Mucosa of descending colon (tissue), 3 donors: Measurements from ENCODE around the gene TP53I11. TPM values are rescaled to one million over a fixed set of nuclear protein-coding genes. Genes with fewer than 3 reads are reported as not detected.

Experiments used
- ATAC-seq: fragments of 200-7000 bp; cut with Tn5 transposase; one replicate; pipeline ENCODE4 v1.9.1; 2020; ENCODE audit warnings: mild to moderate bottlenecking, moderate library complexity
- DNase-seq, 3 donors: peaks; one replicate each; pipeline ENCODE4 v3.0.0-alpha.2; 2020
- H3K36me3 ChIP-seq: fragments of 200-600 bp; one replicate; pipeline ENCODE4 v1.8.0; 2021; ENCODE audit warnings: low read depth, mild to moderate bottlenecking
- H3K4me1 ChIP-seq: fragments of 200-600 bp; one replicate; pipeline ENCODE4 v1.8.0; 2021; ENCODE audit warnings: low read depth, mild to moderate bottlenecking
- H3K4me3 ChIP-seq: fragments of 200-600 bp; one replicate; pipeline ENCODE4 v1.8.0; 2021; ENCODE audit warnings: mild to moderate bottlenecking
- H3K9me3 ChIP-seq: fragments of 200-600 bp; one replicate; pipeline ENCODE4 v1.8.0; 2021; ENCODE audit warnings: mild to moderate bottlenecking
- CTCF ChIP-seq: fragments of 200-600 bp; IDR thresholded peaks from one replicate; pipeline ENCODE4 v1.8.0; 2022; ENCODE audit warnings: antibody characterized with exemption, mild to moderate bottlenecking
- intact Hi-C, 2 donors: fragments of 100-400 bp; cut with DNase I in 1 of 2; cut with micrococcal nuclease in 1 of 2; formaldehyde crosslinking; loops; one replicate each; pipeline versions ENCODE4 v1.11.0 to v1.11.1; 2022; cut with DNase I, micrococcal nuclease
- total RNA-seq, 3 donors: library from RNA; stranded (reverse); fragmentation: NEBNext Ultra II Directional in 2 of 3; extraction: Animal tissue kit (Norgen Biotek cat#: 25700) in 2 of 3; gene quantifications; one replicate each; pipeline versions ENCODE4 v1.2.1 to v1.2.4, GENCODE V29; 2021 to 2023
- donor health status: DM: no; HTN: no; CAD: no; lungs with moderate emphysema.
- donor health status: DM: no; HTN: no; CAD: no.
- donor health status: DM: no; HTN: yes; CAD: no.

Gene TP53I11
- total RNA-seq, 3 donors from 2014 or later, result 48.4 to 95.9 (median 91.9) TPM

DNA sequence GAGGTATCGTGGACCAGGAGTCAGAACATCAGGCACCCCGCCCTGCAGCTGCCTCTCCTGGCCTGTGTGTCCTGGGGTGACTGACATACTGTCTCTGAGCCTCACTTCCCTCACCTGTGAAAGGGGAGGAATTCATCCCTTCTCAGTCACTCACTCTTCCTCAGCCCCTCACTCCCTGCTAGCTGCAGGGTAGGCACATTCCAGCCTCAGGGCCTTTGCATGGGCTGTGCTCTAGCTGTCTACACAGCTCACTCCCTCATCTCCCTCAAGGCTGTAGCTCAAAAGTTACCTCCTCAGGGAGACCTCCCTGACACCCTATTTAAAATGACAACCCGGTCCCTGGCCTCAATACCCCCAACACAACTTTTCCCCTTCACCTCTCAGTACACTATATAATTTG, 2.5 kb downstream of the TP53I11 start:
- ATAC-seq (no peak), DNase-seq (no peak)
- no peak for TF ChIP-seq CTCF
- no peaks in the 10 kb centered on the region for H3K9me3 ChIP-seq
- H3K4me3 ChIP-seq, result no peak overlapping the region
- intact Hi-C loops, result no loop called here
- no peaks in the 10 kb centered on the region for H3K36me3 ChIP-seq
- H3K4me1 ChIP-seq, result peaks cover 38% of the 10 kb centered on the region

- Histone ChIP-seq H3K4me3 (no peak overlapping the region), H3K9me3 (no peaks in the 10 kb centered on the region), H3K36me3 (no peaks in the 10 kb centered on the region), H3K4me1 (peaks cover 34% of the 10 kb centered on the region)
- ATAC-seq, result no peak
- intact Hi-C loops, result no loop called here
- DNase-seq, result no peak
- no peak for TF ChIP-seq CTCF
Measured at GRCh38 chr11:44947114-44947513, 3.6 kb downstream of the TP53I11 start.

DNA sequence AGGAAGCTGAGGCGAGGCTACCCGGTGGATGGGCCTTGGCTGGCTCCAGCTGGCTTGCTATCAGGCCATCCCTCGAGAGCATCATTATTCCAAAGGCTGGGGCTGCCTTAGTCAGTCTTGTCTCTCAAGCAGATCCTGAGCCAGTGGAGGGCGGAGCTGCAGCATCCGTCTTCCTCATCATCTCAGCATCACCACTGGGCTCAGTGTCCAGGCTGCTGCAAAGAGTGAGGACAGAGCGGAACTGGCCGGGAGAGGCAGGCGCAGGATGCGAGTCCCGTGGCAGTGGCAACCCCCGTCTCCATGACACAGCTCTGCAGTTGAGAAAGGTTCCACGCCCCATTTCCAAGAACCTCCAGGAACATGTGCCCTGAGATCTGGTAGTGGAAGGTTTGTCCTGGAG, 4.4 kb downstream of the TP53I11 start:
- Histone ChIP-seq H3K36me3 (no peaks in the 10 kb centered on the region), H3K4me1 (peaks cover 28% of the 10 kb centered on the region), H3K9me3 (no peaks in the 10 kb centered on the region), H3K4me3 (no peak overlapping the region)
- TF ChIP-seq CTCF, result no peak
- peak in 1 of 3 donors; percentile 70 for DNase-seq
- ATAC-seq, result no peak
- intact Hi-C loops, result no loop called here

DNA sequence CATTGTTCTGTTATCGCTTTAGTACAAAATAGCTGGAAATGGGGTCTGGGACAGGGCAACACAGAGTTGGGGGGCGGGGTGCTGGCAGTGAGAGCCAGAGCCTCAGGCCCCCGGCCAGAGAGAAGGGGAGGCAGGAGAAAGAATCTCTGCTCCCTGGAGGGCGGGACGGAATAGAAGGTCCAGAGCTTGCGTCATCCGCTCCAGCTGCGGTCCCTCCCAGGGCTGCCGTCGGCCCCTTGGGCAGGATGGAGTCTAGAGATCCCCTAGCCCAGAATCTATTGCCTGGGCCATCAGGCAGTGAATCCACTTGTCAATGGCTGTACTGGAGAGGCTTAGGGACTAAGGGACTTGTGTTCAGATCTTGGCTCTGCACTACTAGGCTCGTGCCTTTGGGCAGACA, 5.0 kb downstream of the TP53I11 start:
- DNase-seq (no peak), ATAC-seq (no peak)
- no peaks in the 10 kb centered on the region for H3K36me3 ChIP-seq
- no peak overlapping the region for H3K4me3 ChIP-seq
- no peak for TF ChIP-seq CTCF
- peaks cover 28% of the 10 kb centered on the region for H3K4me1 ChIP-seq
- H3K9me3 ChIP-seq, result no peaks in the 10 kb centered on the region
- intact Hi-C loops, result no loop called here

DNA sequence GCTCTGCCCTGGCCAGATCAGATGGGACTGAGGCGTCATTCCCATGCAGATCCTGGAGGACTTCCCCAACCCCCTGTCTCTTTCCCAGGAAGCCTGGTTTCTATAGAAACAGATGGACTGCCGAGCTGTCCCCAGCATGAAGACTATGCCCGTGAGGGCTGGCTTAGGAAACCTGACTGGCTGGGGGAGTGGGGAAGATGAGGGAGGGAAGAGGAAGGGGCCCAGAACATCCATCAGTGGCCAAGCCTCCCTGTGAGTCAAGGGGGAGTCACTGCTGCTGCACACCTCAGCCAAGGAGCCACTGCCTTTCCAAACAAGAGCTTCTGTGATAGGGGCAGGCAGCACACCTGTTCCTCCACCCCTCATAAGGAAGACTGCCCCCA, 5.8 kb downstream of the TP53I11 start:
- no peaks in the 10 kb centered on the region for H3K9me3 ChIP-seq
- no peak overlapping the region for H3K4me3 ChIP-seq
- intact Hi-C loops, result no loop called here
- DNase-seq, result no peak
- H3K36me3 ChIP-seq, result no peaks in the 10 kb centered on the region
- no peak for ATAC-seq
- no peak for TF ChIP-seq CTCF
- H3K4me1 ChIP-seq, result peaks cover 28% of the 10 kb centered on the region

DNA sequence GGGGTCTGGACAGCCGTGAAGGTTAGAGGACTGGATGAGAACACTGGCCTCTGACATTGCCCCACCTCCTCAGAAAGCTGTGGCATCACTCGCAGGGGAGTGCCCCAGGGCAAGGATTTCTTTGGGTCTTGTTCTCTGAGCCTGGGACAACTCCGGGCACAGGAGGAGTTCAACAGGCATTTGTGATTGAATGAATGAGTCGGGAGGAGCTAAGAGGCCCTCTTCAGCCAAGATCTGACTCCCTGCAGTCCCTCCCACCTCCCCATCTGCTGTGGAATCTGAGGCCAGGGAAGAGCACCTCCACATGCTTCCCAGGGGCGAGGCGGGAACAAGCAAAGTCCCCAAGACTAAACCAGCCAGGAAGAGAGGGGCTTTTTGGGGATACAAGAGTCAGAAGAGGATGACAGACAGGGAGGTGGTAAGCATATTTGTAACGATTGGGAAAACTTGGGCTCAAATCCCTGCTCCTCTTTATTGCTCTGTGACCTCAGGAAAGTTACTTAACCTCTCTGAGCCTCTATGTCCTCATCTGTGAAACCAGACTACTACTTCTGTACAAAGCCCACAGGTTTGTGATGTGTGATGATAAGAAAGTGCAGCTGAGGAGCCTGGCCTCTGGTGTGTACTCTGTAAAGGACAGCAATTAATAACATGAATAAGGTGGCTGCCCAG, 6.4 kb downstream of the TP53I11 start:
- TF ChIP-seq CTCF, result no peak
- intact Hi-C loops, result no loop called here
- Histone ChIP-seq H3K9me3 (no peaks in the 10 kb centered on the region), H3K4me3 (no peak overlapping the region), H3K36me3 (no peaks in the 10 kb centered on the region), H3K4me1 (peaks cover 28% of the 10 kb centered on the region)
- DNase-seq (no peak), ATAC-seq (no peak)
